ENCODE results near the gene DQX1. TPM values are rescaled to one million over a fixed set of nuclear protein-coding genes. Genes with fewer than 3 reads are reported as not detected.

DQX1 gene
- total and polyA plus RNA-seq, 5 donors = not detected

DNA sequence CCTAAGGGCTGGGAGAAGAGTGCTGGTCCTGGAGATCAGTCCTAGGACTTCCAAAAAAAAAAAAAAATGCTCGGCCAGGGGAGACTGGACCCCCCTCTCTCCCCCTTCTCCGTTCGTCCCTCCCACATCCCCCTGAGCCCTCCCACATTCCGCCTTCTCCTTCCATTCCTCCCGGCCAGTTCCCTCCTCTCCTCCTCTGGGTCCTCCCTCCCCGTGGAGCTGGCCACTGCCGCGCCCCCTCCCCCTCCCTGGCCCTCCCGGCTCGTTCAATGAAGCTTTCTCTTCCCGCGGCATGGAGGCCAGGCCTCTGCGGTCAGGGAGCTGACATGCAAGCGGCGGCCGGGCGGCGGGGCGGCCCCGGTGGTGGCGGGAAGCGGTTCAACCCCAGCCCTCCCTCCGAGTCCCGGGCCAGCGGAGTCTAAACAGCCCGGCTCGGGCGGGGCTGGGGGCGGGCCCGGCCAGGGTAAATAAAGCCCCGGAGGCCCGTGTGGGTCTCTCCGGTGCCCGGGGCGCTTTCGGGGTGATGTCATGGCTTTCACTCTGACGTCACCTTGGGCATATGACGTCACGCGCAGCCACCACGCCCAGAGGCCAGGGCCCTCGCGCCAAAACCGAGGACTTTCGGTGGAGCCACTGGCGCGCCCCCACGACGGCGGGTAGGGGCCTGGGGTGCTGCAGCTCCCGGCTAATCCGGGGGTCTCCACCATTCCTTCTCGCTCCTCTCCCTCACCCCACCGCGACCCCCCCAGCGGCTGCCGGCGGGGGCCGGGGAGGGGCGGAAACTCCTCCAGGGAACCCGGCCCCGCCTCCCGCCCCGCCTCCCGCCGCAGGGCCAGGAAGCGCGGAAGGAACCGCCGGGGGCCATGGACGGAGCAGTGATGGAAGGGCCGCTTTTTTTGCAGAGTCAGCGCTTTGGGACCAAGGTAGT is 28.1 kb upstream of the DQX1 start, which contains the start of the genes DOK1 and LOXL3:
Gene DOK1, plus strand, starts transcription at position 829 of the 928 bp plus-strand sequence. Its CDS starts 35 bp downstream, at position 864.
Gene LOXL3, minus strand, starts transcription at position 51 of the 928 bp plus-strand sequence. CDS start 1,308 bp downstream, outside the sequence.
- DNase-seq (peak; percentile 91 to 96 (median 96)), ATAC-seq (peak; percentile 90 to 91)
- intact Hi-C loops (cut with DNase I) = no loop called here
- WGBS = under 1% methylated on average over 73 of the region's 73 CpGs
- Histone ChIP-seq H3K4me3 (ENCODE audit: low read length) (peak within 1 kb of the TSS; percentile 74), H3K4me1 (ENCODE audit: control insufficient read depth, insufficient read depth, low read length) (no peaks in the 10 kb centered on the region), H3K9me3 (ENCODE audit: control insufficient read depth, low read length) (no peaks in the 10 kb centered on the region), H3K27me3 (ENCODE audit: control insufficient read depth, insufficient read depth) (no peaks in the 10 kb centered on the region), H3K27ac (ENCODE audit: low read length) (peak within 1 kb of the TSS; percentile 78)

DNA sequence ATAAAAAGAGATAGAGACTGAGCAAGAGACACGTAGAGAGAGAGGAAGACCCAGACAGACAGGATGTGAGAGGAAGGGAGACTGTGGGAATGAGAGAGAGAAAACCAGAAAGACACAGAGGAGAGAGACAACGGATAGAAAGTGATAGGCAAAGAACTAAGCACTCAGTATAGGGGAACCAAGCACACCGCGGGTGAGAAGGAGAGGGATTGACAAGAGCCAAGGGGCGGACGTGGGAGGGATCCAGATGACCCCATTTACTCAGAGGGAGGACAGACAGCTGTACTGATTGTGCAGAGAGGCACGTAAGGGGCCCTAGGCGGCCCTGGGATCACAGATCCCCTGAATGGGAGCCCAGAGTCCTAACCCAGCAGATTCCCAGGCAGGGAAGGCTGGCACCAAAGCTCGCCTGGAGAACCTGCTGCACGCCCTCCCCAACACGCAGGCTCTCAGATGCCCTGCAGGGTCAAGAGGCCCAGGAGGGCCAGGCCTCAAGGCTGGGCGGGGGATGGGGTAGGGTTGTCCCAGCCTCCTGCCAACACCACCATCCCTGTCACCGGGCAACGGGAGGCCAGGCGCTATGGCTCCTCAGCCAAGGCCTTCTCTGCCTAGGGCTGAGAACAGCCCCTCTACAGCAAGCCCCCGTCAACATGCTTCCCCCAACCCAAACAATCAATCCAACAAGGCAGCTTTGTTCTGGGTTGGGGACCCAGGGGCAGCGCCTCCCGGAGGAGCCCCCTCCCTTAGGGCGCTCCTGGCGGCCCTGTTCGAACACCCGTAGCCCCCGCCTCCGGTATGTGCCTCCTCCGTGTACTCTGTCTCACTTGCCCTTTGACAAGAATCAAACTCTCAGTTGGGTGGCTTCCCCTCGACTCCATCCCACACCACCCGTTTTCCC is 27.1 kb upstream of the DQX1 start:
- Histone ChIP-seq H3K9me3 (ENCODE audit: control insufficient read depth, low read length) (no peaks in the 10 kb centered on the region), H3K4me1 (ENCODE audit: control insufficient read depth, insufficient read depth, low read length) (no peaks in the 10 kb centered on the region), H3K27ac (ENCODE audit: low read length) (peak overlapping the region; percentile 14), H3K4me3 (ENCODE audit: low read length) (peak overlapping the region; percentile 74), H3K27me3 (ENCODE audit: control insufficient read depth, insufficient read depth) (no peaks in the 10 kb centered on the region)
- 45% methylated on average over 27 of the region's 27 CpGs for WGBS
- DNase-seq (peak; percentile 47 to 76 (median 72)), ATAC-seq (no peak)
- intact Hi-C loops (cut with DNase I) = no loop called here

DNA sequence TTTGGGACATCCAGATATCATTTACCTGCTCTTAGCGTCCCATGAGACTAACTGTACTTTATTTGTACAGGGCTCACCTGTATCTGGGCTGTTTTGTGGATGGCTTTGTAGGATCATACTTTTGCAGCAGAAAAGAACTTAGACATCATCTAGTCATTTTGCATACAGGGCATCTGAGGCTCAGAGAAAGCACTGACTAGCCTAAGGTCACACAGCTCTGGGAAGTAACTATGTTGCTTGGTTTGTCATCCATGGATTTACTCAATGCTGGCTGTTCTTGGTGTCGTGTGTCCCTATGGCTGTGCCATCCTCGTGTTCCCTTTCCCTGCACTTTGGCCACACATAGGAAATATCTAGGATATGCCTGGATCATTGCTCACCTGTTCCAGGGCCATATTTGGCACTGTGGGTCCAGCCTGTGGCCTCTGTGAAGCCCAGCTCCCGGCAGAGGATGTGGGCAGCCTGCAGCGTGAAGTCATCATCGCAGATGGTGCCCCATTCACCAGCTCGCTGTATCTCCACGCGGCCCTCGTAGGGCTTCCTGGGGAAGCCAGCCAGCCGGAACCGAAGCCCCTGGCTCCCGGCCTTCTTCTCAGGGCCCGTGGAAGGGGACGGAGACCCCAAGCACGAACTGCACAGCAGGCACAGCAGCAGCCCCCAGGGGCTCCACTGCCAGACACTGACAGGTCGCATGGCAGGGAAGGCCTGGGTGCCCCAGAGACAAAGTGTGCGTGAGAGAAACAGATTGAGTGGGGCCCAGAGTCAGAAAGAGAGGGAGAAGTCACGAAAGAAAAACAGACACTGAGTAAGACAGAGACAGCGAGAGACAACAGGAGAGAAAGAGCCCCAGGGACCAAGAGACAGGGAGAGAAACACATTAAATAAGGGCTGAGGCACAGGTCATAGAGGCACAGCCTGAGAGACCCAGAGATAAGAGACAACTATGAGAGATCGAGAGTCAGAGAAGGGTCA is 26.2 kb upstream of the DQX1 start:
- Histone ChIP-seq H3K27ac (ENCODE audit: low read length) (no peak overlapping the region), H3K4me3 (ENCODE audit: low read length) (no peak overlapping the region), H3K27me3 (ENCODE audit: control insufficient read depth, insufficient read depth) (no peaks in the 10 kb centered on the region), H3K9me3 (ENCODE audit: control insufficient read depth, low read length) (no peaks in the 10 kb centered on the region), H3K4me1 (ENCODE audit: control insufficient read depth, insufficient read depth, low read length) (no peaks in the 10 kb centered on the region)
- intact Hi-C loops (cut with DNase I) = no loop called here
- ATAC-seq (no peak), DNase-seq (no peak)
- 70% methylated on average over 21 of the region's 21 CpGs for WGBS

DNA sequence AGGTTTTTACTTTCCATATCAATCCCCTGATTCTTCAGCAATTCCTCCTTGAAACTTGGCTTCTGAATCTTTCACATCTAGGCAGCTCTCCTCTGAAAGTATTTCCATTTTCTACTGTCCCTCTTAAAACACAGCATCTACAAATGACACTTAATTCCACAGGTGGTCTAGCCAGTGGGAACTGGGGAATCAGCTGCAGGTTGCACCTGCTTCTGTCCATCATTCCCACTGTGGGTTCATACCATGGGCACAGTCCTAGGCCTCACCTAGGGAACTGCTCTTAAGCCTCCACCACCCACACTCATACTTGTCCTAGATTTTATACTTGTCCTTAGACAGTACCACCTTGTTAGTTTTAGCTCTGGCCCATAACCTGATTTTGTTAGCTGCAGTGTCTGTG is 25.5 kb upstream of the DQX1 start:
- Histone ChIP-seq H3K4me1 (ENCODE audit: control insufficient read depth, insufficient read depth, low read length) (no peaks in the 10 kb centered on the region), H3K27ac (ENCODE audit: low read length) (no peak overlapping the region), H3K27me3 (ENCODE audit: control insufficient read depth, insufficient read depth) (no peaks in the 10 kb centered on the region), H3K9me3 (ENCODE audit: control insufficient read depth, low read length) (no peaks in the 10 kb centered on the region), H3K4me3 (ENCODE audit: low read length) (no peak overlapping the region)
- intact Hi-C loops (cut with DNase I) = no loop called here
- no peak for DNase-seq
- no peak for ATAC-seq

DNA sequence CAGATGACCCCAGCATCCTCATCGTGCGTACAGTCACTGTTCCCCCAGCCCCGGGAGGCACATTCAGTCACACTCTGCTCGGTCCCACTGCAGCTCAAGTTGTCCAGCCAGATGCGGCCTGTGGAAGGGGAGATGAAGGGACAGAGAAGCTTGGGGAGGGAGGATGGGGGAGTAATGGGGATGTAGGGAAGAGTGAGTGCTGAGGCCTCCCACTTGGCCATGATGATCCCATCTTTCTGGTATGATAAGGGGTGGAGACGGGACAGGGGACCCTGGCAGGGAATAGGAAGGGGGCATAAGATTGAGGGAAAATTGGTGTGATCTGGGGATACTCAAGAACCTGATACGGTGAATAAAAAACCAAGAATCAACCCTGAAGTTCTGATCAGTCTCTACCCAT is 24.2 kb upstream of the DQX1 start:
- no peaks in the 10 kb centered on the region for H3K27me3 ChIP-seq (ENCODE audit: control insufficient read depth, insufficient read depth)
- H3K9me3 ChIP-seq (ENCODE audit: control insufficient read depth, low read length) = no peaks in the 10 kb centered on the region
- H3K27ac ChIP-seq (ENCODE audit: low read length) = no peak overlapping the region
- DNase-seq (no peak), ATAC-seq (no peak)
- intact Hi-C loops (cut with DNase I) = no loop called here
- no peak overlapping the region for H3K4me3 ChIP-seq (ENCODE audit: low read length)
- 91% methylated on average over 7 of the region's 7 CpGs for WGBS
- no peaks in the 10 kb centered on the region for H3K4me1 ChIP-seq (ENCODE audit: control insufficient read depth, insufficient read depth, low read length)

DNA sequence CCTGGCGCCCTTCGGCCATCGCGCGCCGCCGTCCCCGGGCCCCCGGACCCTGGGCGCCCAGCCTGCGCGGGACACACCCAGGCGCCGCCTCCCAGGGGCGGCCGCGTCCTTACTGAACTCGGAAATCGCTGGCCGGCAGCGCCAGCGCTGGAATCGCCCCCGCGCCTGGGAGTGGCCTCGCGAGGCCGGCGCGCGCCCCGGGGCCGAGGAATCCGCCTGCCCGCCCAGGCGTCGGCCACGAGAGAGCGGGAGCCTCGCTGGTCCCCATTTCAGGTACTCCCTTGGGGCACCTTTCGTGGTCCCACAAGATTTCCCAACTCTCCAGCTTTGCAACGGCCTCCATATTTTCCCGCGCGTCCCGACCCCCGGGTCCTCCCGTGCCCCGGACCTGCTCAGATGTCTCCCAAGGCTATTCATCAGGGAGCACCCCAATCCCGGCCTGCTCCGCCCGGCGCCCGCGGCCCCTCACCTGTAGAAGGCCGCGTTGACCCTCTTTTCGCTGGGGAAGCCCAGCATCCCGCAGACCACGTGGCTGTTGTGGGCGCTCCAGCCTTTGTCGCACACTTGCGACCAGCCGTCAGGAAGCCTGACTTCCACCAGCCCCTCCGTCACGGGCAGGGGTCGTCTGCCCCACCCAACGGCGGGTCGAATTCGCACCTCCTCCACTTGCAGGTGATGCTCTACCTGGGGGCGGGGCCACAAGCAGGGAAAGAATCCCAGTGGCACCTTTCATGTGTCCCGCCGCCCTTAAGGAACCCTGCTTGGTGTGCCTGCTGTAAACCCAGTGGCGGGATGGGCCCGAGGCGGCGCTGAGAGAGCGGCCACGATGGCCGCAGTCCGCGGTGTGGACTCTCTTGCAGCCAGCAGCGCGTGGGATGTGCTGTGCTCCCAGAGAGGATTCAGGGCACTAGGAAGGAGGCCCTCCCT is 23.1 kb upstream of the DQX1 start:
- WGBS = 7% methylated on average over 85 of the region's 85 CpGs

DNA sequence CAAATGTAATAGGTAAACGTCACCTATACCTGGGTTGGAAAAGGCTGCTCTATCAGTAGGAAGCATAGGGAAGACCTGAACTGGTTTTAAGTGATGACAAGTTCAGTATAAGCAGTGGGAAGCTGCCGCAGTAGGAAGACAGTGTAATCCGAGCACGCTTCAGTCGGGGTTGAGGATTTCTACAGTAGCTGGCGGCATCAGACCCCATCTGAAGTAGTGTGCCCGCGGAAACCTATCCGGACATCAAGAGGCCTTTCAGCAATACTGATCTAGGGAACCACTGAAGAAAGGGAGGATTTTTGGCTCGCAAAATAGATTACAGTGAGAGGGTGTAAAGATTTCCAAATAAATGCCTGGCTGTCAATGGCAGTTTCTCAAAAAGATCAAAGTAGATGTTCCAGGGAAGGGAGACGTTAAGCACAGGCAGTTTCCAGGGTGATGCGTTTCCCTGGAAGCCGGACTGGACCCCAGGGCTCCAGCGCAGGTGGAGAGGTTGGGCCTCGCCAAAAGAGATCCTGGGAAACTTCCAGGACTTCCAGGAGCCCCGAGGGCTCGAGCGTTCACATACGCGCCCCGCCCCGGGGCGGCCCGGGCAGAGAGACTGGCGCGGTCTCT is 22.4 kb upstream of the DQX1 start:
- Histone ChIP-seq H3K27me3 (ENCODE audit: control insufficient read depth, insufficient read depth) (no peaks in the 10 kb centered on the region), H3K27ac (ENCODE audit: low read length) (peak overlapping the region; percentile 73), H3K4me3 (ENCODE audit: low read length) (peak overlapping the region; percentile 50), H3K9me3 (ENCODE audit: control insufficient read depth, low read length) (no peaks in the 10 kb centered on the region), H3K4me1 (ENCODE audit: control insufficient read depth, insufficient read depth, low read length) (no peaks in the 10 kb centered on the region)
- WGBS = 13% methylated on average over 26 of the region's 26 CpGs
- intact Hi-C loops (cut with DNase I) = no loop called here
- DNase-seq (no peak), ATAC-seq (peak; percentile 13 to 20)

More for the DNA sequence above, 23.1 kb upstream of the DQX1 start:
- peak; percentile 88 to 91 for ATAC-seq
- Histone ChIP-seq H3K4me1 (ENCODE audit: control insufficient read depth, insufficient read depth, low read length) (no peaks in the 10 kb centered on the region), H3K9me3 (ENCODE audit: control insufficient read depth, low read length) (no peaks in the 10 kb centered on the region), H3K27ac (ENCODE audit: low read length) (peak overlapping the region; percentile 73), H3K4me3 (ENCODE audit: low read length) (peak overlapping the region; percentile 50), H3K27me3 (ENCODE audit: control insufficient read depth, insufficient read depth) (no peaks in the 10 kb centered on the region)
- intact Hi-C loops (cut with DNase I) = no loop called here
- DNase-seq = peak; percentile 85 to 93 (median 93)

DNA sequence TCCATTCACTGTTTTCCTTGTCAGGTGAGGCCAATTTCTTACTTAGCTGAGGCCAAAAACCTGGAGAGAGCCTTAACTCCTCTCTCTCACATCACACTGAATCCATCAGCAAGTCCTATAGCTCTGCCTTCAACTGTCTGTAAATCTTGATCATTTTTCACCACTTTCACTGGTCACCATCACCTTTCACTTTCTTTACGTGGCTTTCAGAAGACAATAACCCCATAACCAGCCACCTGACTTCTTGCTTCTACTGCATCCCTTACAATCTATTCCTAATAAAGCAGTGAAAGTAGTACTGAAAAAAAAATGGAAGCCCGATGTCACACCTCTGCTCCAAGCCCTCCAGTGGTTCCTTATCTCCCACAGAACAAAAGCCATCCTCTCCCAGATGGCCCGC is 20.0 kb upstream of the DQX1 start:
- H3K27me3 ChIP-seq (ENCODE audit: control insufficient read depth, insufficient read depth) = no peaks in the 10 kb centered on the region
- H3K9me3 ChIP-seq (ENCODE audit: control insufficient read depth, low read length) = no peaks in the 10 kb centered on the region
- no peaks in the 10 kb centered on the region for H3K4me1 ChIP-seq (ENCODE audit: control insufficient read depth, insufficient read depth, low read length)
- H3K4me3 ChIP-seq (ENCODE audit: low read length) = no peak overlapping the region
- DNase-seq = no peak
- no peak for ATAC-seq
- 80% methylated on average over 3 of the region's 3 CpGs for WGBS
- intact Hi-C loops (cut with DNase I) = no loop called here
- H3K27ac ChIP-seq (ENCODE audit: low read length) = no peak overlapping the region

DNA sequence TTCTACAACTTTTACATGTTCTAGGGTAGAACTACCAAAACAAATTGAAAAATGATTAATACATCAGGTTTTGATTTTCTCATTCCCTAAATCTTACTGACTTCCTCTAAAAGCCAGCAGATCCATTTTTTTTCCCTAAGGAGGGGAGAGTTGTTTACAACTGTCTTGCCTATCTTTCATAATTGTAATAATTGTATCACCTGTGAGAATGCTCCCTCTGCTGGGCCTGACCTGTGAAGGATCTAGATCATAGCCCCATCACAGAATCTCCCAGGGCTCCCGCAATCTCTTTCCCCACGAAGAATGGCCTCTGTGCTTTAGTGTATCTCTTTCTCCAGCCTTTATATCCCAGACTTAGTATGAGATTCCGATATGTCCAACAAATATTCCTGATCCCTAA is 18.6 kb upstream of the DQX1 start:
- H3K9me3 ChIP-seq (ENCODE audit: control insufficient read depth, low read length) = no peaks in the 10 kb centered on the region
- no peak overlapping the region for H3K4me3 ChIP-seq (ENCODE audit: low read length)
- no peak overlapping the region for H3K27ac ChIP-seq (ENCODE audit: low read length)
- intact Hi-C loops (cut with DNase I) = no loop called here
- H3K27me3 ChIP-seq (ENCODE audit: control insufficient read depth, insufficient read depth) = no peaks in the 10 kb centered on the region
- no peak for ATAC-seq
- no peaks in the 10 kb centered on the region for H3K4me1 ChIP-seq (ENCODE audit: control insufficient read depth, insufficient read depth, low read length)
- DNase-seq = no peak
- 86% methylated on average over 3 of the region's 3 CpGs for WGBS

Measured in right cardiac atrium (tissue), 5 donors.